Central memory CD8-positive, alpha-beta T cell (primary cell): ENCODE measurements around the gene NR4A2.

Source experiments
- ATAC-seq: fragments of 150-1000 bp; cut with Tn5 transposase; replicated peaks from 2 replicates; pipeline ENCODE4 v1.10.0; 2022; ENCODE audit warnings: mild to moderate bottlenecking, moderate FRiP score, moderate number of reproducible peaks; ENCODE audit not compliant: poor library complexity, severe bottlenecking; ENCODE audit errors: extremely low read depth
- DNase-seq, 2 donors: peaks; one replicate each; pipeline ENCODE4 v3.0.0; 2021; ENCODE audit warnings: low spot score in 2 of 2
- H3K27ac Mint-ChIP-seq: one replicate; pipeline ENCODE4 v1.8.0; 2022; ENCODE audit warnings: low read depth, mild to moderate bottlenecking, moderate library complexity, mixed read lengths
- H3K27me3 Mint-ChIP-seq: one replicate; pipeline ENCODE4 v1.8.0; 2022; ENCODE audit warnings: mixed read lengths
- H3K36me3 Mint-ChIP-seq: one replicate; pipeline ENCODE4 v1.8.0; 2022; ENCODE audit warnings: mild to moderate bottlenecking, moderate library complexity, mixed read lengths; ENCODE audit not compliant: insufficient read depth
- H3K4me1 Mint-ChIP-seq: one replicate; pipeline ENCODE4 v1.8.0; 2022; ENCODE audit warnings: mixed read lengths
- H3K4me3 Mint-ChIP-seq: one replicate; pipeline ENCODE4 v1.8.0; 2022; ENCODE audit warnings: mild to moderate bottlenecking, moderate library complexity, mixed read lengths
- H3K9me3 Mint-ChIP-seq: one replicate; pipeline ENCODE4 v1.8.0; 2022; ENCODE audit warnings: mixed read lengths

Gene NR4A2

GRCh38 chr2:156332534-156333273, at the start of gene NR4A2:
NR4A2 (minus strand) TSS chr2:156332721; CDS start chr2:156330186, 2,535 bp downstream.
- DNase-seq (peak; percentile 83 to 92), ATAC-seq (peak; percentile 63)
- Mint-ChIP-seq H3K4me3 (peak within 1 kb of the TSS; percentile 97), H3K27me3 (peaks cover 12% of the 10 kb centered on the region), H3K9me3 (no peaks in the 10 kb centered on the region), H3K36me3 (peaks cover 70% of the 10 kb centered on the region), H3K27ac (peak within 1 kb of the TSS; percentile 100), H3K4me1 (peaks cover 56% of the 10 kb centered on the region)

GRCh38 chr2:156380117-156380645, 47.7 kb upstream of the NR4A2 start:
- Mint-ChIP-seq H3K36me3 (no peaks in the 10 kb centered on the region), H3K4me3 (no peak overlapping the region), H3K27ac (no peak overlapping the region), H3K9me3 (no peaks in the 10 kb centered on the region), H3K27me3 (no peaks in the 10 kb centered on the region), H3K4me1 (no peaks in the 10 kb centered on the region)
- no peak for ATAC-seq
- DNase-seq = no peak

GRCh38 chr2:156379714-156380113, 47.2 kb upstream of the NR4A2 start:
- Mint-ChIP-seq H3K9me3 (no peaks in the 10 kb centered on the region), H3K36me3 (no peaks in the 10 kb centered on the region), H3K27ac (no peak overlapping the region), H3K27me3 (no peaks in the 10 kb centered on the region), H3K4me1 (no peaks in the 10 kb centered on the region), H3K4me3 (no peak overlapping the region)
- DNase-seq (no peak), ATAC-seq (no peak)

- Mint-ChIP-seq H3K36me3 (no peaks in the 10 kb centered on the region), H3K4me1 (no peaks in the 10 kb centered on the region), H3K27me3 (no peaks in the 10 kb centered on the region), H3K27ac (no peak overlapping the region), H3K9me3 (no peaks in the 10 kb centered on the region), H3K4me3 (no peak overlapping the region)
- DNase-seq (no peak), ATAC-seq (no peak)
Observed at GRCh38 chr2:156379071-156379470, 46.5 kb upstream of the NR4A2 start.

- H3K4me3 Mint-ChIP-seq = no peak overlapping the region
- peaks cover 1% of the 10 kb centered on the region for H3K36me3 Mint-ChIP-seq
- H3K9me3 Mint-ChIP-seq = no peaks in the 10 kb centered on the region
- no peaks in the 10 kb centered on the region for H3K27me3 Mint-ChIP-seq
- no peaks in the 10 kb centered on the region for H3K4me1 Mint-ChIP-seq
- no peak overlapping the region for H3K27ac Mint-ChIP-seq
- DNase-seq (no peak), ATAC-seq (no peak)
Observed at GRCh38 chr2:156366753-156367152, 34.2 kb upstream of the NR4A2 start.

GRCh38 chr2:156363141-156363540, 30.6 kb upstream of the NR4A2 start:
- Mint-ChIP-seq H3K4me3 (no peak overlapping the region), H3K9me3 (no peaks in the 10 kb centered on the region), H3K36me3 (peaks cover 1% of the 10 kb centered on the region), H3K27ac (no peak overlapping the region), H3K4me1 (no peaks in the 10 kb centered on the region), H3K27me3 (no peaks in the 10 kb centered on the region)
- ATAC-seq = no peak
- no peak for DNase-seq

- H3K27me3 Mint-ChIP-seq = no peaks in the 10 kb centered on the region
- H3K27ac Mint-ChIP-seq = no peak overlapping the region
- DNase-seq (no peak), ATAC-seq (no peak)
- H3K36me3 Mint-ChIP-seq = peaks cover 2% of the 10 kb centered on the region
- no peaks in the 10 kb centered on the region for H3K9me3 Mint-ChIP-seq
- H3K4me3 Mint-ChIP-seq = no peak overlapping the region
- no peaks in the 10 kb centered on the region for H3K4me1 Mint-ChIP-seq
Observed at GRCh38 chr2:156356014-156356754, 23.7 kb upstream of the NR4A2 start.

GRCh38 chr2:156352911-156353310, 20.4 kb upstream of the NR4A2 start:
- no peak for DNase-seq

GRCh38 chr2:156350374-156351142, 18.0 kb upstream of the NR4A2 start:
- Mint-ChIP-seq H3K27me3 (no peaks in the 10 kb centered on the region), H3K36me3 (no peaks in the 10 kb centered on the region), H3K27ac (no peak overlapping the region), H3K9me3 (no peaks in the 10 kb centered on the region), H3K4me3 (no peak overlapping the region), H3K4me1 (no peaks in the 10 kb centered on the region)
- DNase-seq (no peak), ATAC-seq (no peak)

More at GRCh38 chr2:156352911-156353310, 20.4 kb upstream of the NR4A2 start:
- Mint-ChIP-seq H3K4me3 (no peak overlapping the region), H3K4me1 (no peaks in the 10 kb centered on the region), H3K9me3 (no peaks in the 10 kb centered on the region), H3K27me3 (no peaks in the 10 kb centered on the region), H3K36me3 (peaks cover 2% of the 10 kb centered on the region), H3K27ac (no peak overlapping the region)
- ATAC-seq = no peak

- Mint-ChIP-seq H3K4me3 (no peak overlapping the region), H3K9me3 (no peaks in the 10 kb centered on the region), H3K27me3 (no peaks in the 10 kb centered on the region), H3K4me1 (no peaks in the 10 kb centered on the region), H3K27ac (no peak overlapping the region), H3K36me3 (no peaks in the 10 kb centered on the region)
- DNase-seq = no peak
- ATAC-seq = no peak
Observed at GRCh38 chr2:156349605-156350004, 17.1 kb upstream of the NR4A2 start.

GRCh38 chr2:156349161-156349560, 16.6 kb upstream of the NR4A2 start:
- ATAC-seq (no peak), DNase-seq (no peak)
- Mint-ChIP-seq H3K36me3 (no peaks in the 10 kb centered on the region), H3K9me3 (no peaks in the 10 kb centered on the region), H3K4me1 (no peaks in the 10 kb centered on the region), H3K27ac (no peak overlapping the region), H3K27me3 (no peaks in the 10 kb centered on the region), H3K4me3 (no peak overlapping the region)

GRCh38 chr2:156347431-156347830, 14.9 kb upstream of the NR4A2 start:
- no peak for ATAC-seq
- Mint-ChIP-seq H3K9me3 (no peaks in the 10 kb centered on the region), H3K27me3 (no peaks in the 10 kb centered on the region), H3K27ac (no peak overlapping the region), H3K4me3 (no peak overlapping the region), H3K4me1 (peaks cover 6% of the 10 kb centered on the region), H3K36me3 (peaks cover 3% of the 10 kb centered on the region)
- DNase-seq = no peak
